NB4 (cell line): ENCODE measurements around the gene FIBCD1.

ENCODE experiments used
- DNase-seq: peaks from one replicate; pipeline ENCODE4 v3.0.0; 2010; ENCODE audit warnings: low read depth
- H3K4me3 ChIP-seq: one replicate; pipeline ENCODE4 v1.5.1; 2011; ENCODE audit warnings: mild to moderate bottlenecking, low read depth, low read length, moderate library complexity
- MYC ChIP-seq: IDR thresholded peaks from 2 replicates; pipeline ENCODE4 v1.6.1; 2011; ENCODE audit warnings: low read depth, low read length
- POLR2A ChIP-seq: IDR thresholded peaks from 2 replicates; pipeline ENCODE4 v1.6.1; 2011; ENCODE audit warnings: mild to moderate bottlenecking; ENCODE audit not compliant: insufficient read length; ENCODE audit errors: extremely low read depth
- TF ChIP-seq, protein P1 (sequence below): IDR thresholded peaks from one replicate; pipeline ENCODE4 v1.5.1; 2012; ENCODE audit warnings: low read depth, low read length
- TF ChIP-seq, protein P2 (sequence below): IDR thresholded peaks from 2 replicates; pipeline ENCODE4 v1.6.1; 2011; ENCODE audit warnings: low read depth, low read length

The FIBCD1 gene

DNA sequence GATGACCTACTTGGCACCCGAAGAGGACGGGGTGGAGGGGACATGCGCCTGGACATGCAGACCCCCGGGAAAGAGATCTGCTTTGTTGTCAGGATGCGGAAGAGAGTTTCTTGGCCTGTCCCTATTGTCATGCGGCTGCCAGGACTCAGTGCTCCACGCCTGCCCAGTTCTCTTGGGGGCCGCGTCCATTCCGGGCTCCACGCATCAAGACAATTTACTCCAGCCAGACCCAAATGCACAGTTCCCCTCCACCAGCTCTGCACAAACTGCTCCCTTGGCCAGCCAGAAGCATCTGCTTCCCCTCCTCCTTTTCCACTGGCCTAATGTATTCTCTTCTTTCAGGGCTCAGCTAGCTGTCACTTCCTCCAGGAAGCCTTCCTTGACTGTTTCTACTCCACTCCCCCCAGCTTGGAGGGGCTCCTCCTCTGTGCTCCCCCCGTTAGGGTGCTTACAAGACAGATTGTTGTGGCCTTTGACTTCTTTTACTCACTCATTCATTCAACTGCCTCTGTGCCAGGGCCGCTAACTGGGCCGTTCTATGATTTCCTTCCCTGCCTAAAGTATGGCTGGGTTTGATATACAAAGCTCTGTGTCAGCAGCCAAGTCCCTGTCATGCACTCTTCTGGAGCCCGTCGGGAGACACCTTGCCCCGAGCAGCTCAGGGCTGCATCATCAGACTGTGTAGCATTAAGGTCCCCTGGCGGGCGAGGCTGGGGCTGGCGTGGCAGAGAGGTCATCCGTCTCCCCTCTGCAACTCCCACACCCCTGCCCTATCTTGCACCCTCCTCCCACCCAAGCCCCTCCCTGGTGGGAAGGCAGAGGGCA is 6.6 kb downstream of the FIBCD1 start:
- TF ChIP-seq, protein P1, sequence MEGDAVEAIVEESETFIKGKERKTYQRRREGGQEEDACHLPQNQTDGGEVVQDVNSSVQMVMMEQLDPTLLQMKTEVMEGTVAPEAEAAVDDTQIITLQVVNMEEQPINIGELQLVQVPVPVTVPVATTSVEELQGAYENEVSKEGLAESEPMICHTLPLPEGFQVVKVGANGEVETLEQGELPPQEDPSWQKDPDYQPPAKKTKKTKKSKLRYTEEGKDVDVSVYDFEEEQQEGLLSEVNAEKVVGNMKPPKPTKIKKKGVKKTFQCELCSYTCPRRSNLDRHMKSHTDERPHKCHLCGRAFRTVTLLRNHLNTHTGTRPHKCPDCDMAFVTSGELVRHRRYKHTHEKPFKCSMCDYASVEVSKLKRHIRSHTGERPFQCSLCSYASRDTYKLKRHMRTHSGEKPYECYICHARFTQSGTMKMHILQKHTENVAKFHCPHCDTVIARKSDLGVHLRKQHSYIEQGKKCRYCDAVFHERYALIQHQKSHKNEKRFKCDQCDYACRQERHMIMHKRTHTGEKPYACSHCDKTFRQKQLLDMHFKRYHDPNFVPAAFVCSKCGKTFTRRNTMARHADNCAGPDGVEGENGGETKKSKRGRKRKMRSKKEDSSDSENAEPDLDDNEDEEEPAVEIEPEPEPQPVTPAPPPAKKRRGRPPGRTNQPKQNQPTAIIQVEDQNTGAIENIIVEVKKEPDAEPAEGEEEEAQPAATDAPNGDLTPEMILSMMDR: no peak
- TF ChIP-seq, protein P2, sequence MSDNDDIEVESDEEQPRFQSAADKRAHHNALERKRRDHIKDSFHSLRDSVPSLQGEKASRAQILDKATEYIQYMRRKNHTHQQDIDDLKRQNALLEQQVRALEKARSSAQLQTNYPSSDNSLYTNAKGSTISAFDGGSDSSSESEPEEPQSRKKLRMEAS: no peak
- TF ChIP-seq MYC (no peak), POLR2A (no peak)
- peak; percentile 48 for DNase-seq

DNA sequence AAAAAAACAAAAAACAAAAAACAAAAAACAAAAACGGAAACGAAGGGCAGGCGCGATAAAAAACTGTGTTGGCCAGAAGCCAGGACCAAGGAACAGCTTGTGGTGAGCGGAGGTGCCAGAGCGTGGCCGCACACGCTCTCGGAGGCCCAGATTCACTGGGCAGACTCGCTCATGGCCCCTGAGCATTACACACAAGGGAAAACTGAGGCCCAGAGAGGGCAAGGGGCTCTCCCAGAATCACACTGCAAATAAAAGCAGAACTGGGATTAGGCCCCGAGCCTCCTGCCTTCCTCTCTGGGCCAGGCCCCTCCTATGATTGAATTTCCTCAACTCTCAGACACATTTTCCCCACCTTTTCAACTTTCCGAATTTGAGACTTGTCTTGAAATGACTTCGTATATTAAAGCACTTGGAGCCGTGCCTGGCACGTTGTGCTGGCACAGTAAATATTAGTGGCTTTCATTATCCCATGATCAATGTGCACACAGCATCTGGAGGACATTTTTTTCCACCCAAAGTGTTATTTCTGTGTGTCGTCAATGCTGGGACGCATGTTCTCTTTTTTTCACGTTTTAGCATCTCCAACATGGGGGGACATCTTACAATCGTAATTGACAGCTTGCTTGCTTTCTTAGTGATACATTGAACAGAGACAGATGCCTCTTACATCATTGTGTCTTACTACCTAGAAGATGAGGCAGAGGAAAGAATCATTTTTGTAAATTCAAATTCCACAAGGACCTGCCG is 7.4 kb downstream of the FIBCD1 start:
- no peak for TF ChIP-seq POLR2A
- no peak for TF ChIP-seq MYC
- TF ChIP-seq, protein P1: no peak
- TF ChIP-seq, protein P2: no peak
- H3K4me3 ChIP-seq: no peak overlapping the region
- no peak for DNase-seq

More for the DNA sequence above, 6.6 kb downstream of the FIBCD1 start:
- H3K4me3 ChIP-seq: no peak overlapping the region

DNA sequence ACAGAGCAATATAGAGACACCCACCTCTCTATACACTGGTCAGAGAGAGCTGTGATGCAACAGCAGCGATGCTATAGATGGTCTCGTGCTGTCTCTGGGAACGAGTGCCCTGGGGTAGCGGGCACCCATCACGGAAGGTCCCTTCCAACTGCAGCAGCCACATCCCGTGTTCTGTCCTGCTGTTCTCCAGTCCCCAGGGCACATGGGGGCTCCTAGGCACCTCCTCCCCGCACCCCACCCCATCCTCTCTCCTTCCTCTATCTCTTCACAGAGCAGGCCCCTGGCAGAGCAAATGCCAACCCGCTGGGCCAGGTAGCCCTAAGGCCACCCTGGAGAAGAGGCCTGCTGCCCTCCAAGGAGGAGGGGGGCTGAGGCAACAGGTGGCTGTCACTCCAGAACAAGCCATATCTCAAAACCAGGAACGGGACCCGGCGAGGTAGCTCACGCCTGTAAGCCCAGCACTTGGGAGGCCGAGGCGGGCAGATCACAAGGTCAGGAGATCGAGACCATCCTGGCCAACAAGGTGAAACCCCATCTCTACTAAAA is 8.2 kb downstream of the FIBCD1 start:
- no peak for TF ChIP-seq MYC
- TF ChIP-seq, protein P2: no peak
- TF ChIP-seq POLR2A: no peak
- TF ChIP-seq, protein P1: no peak

DNA sequence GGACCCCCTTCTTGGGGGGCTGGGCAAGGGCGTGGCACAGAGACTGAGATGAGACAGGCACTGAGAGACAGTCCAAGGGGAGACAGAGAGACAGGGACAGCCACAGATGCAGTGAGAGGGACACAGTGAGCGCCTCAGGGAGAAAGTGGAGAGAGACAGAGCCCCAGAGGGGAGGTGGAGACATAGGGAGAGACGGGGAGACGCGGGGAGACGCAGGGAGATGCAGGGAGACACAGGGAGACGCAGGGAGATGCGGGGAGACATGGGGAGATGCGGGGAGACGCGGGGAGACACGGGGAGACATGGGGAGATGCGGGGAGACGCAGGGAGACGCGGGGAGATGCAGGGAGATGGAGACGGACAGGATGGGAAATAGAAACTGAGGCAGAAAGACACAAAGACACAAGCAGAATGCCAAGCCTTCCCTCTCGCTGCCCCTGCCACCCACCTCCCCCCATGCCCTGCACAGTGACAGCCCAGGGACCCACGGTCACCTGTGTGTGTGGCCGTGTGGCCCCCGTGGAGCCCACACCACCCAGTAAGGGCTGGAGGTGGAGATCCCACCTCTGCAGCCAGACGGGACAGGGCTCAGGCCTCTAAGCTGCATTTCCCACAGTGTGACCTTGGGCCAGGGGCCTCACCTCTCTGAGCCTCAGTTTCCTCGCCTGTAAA is 8.8 kb downstream of the FIBCD1 start:
- H3K4me3 ChIP-seq: no peak overlapping the region
- DNase-seq: no peak
- TF ChIP-seq POLR2A: no peak
- TF ChIP-seq, protein P1: no peak
- TF ChIP-seq, protein P2: no peak
- no peak for TF ChIP-seq MYC

More for the DNA sequence above, 8.2 kb downstream of the FIBCD1 start:
- H3K4me3 ChIP-seq: no peak overlapping the region
- DNase-seq: no peak

DNA sequence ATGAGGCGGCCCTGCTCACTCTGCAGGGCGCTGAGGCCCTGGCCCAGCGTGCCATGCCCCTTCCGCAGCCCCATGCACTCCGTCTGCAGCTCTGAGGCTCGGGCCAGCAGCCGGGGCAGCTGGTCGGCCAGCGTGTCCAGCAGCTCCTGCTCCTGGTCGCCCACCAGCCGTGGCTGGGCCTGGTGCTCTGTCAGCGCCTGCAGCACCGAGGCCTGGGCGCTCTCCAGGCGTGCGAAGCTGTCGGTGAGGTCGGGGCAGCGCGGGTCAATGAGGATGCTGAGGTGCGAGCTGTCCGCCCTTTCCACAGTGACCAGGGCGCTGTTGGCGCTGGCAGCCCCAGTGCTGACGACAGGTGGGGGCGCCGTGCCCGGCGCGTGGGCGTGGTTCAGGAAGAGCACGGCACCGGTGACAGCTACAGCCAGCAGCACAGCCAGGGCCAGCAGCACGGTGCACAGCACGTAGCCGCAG is 9.4 kb downstream of the FIBCD1 start:
- no peak for TF ChIP-seq MYC
- no peak for TF ChIP-seq POLR2A
- TF ChIP-seq, protein P1: no peak
- TF ChIP-seq, protein P2: no peak
- no peak overlapping the region for H3K4me3 ChIP-seq
- DNase-seq: no peak
